HG03354 (cell line): ENCODE results near the gene TOR1A.
A peak's percentile ranks its signal among the peaks of the same experiment; 100 is the strongest.
"Not testable (repeated sequence)": the region's sequence is repeated elsewhere in the genome, so short reads cannot be mapped to it uniquely, and the experiment has no call there.

Source experiments
- ATAC-seq: cut with Tn5 transposase; IDR thresholded peaks from one replicate; pipeline ENCODE4 v1.9.1; 2021; ENCODE audit warnings: mild to moderate bottlenecking; ENCODE audit not compliant: unreplicated experiment, poor library complexity, severe bottlenecking

TOR1A gene

GRCh38 chr9:129826759-129827158 lies 2.8 kb upstream of the TOR1A start:
- no peak for ATAC-seq

- no peak for ATAC-seq
Observed at GRCh38 chr9:129826344-129826743, 2.4 kb upstream of the TOR1A start.

- no peak for ATAC-seq
Observed at GRCh38 chr9:129823542-129823934, 398 bp downstream of the TOR1A start.

- no peak for ATAC-seq
Observed at GRCh38 chr9:129822898-129823541, 916 bp downstream of the TOR1A start.

GRCh38 chr9:129816501-129817435 lies 7.2 kb downstream of the TOR1A start:
- ATAC-seq, result no peak

- no peak for ATAC-seq
Observed at GRCh38 chr9:129815278-129815677, 8.7 kb downstream of the TOR1A start.

GRCh38 chr9:129814432-129815223 lies 9.3 kb downstream of the TOR1A start:
- no peak for ATAC-seq

GRCh38 chr9:129813661-129814060 lies 10.3 kb downstream of the TOR1A start:
- ATAC-seq, result no peak

GRCh38 chr9:129812385-129812784 lies 11.6 kb downstream of the TOR1A start:
- no peak for ATAC-seq

- no peak for ATAC-seq
Observed at GRCh38 chr9:129811967-129812363, 12.0 kb downstream of the TOR1A start.

GRCh38 chr9:129810788-129811187 lies 13.1 kb downstream of the TOR1A start:
- ATAC-seq, result no peak

GRCh38 chr9:129810116-129810515 lies 13.8 kb downstream of the TOR1A start:
- no peak for ATAC-seq

GRCh38 chr9:129809346-129809745 lies 14.6 kb downstream of the TOR1A start:
- no peak for ATAC-seq

- no peak for ATAC-seq
Observed at GRCh38 chr9:129806061-129806460, 17.9 kb downstream of the TOR1A start.

GRCh38 chr9:129803676-129804060 lies 20.3 kb downstream of the TOR1A start:
- ATAC-seq, result peak; percentile 8

GRCh38 chr9:129802833-129803675 lies 20.9 kb downstream of the TOR1A start, which contains the start of gene TOR1B:
TOR1B (plus strand) TSS chr9:129803184; CDS start chr9:129803213, 29 bp downstream.
- peak; percentile 97 for ATAC-seq

GRCh38 chr9:129801504-129801903 lies 22.4 kb downstream of the TOR1A start:
- no peak for ATAC-seq

- no peak for ATAC-seq
Observed at GRCh38 chr9:129798973-129799372, 25.0 kb downstream of the TOR1A start.

- ATAC-seq, result not testable (repeated sequence)
Observed at GRCh38 chr9:129796029-129796428, 27.9 kb downstream of the TOR1A start.
